Peyer's patch (tissue), 4 donors: ENCODE data around the gene ST8SIA5.

Experiments used
- POLR2A ChIP-seq, 2 donors: fragments of 450-650 bp; IDR thresholded peaks; one replicate each; pipeline ENCODE4 v1.5.1; 2017; ENCODE audit warnings: antibody characterized with exemption in 2 of 2, mild to moderate bottlenecking in 2 of 2, moderate library complexity in 2 of 2
- TF ChIP-seq, protein P1 (sequence below), 6 experiments: fragments of 450-650 bp in 4 of 6; fragments of 200-600 bp in 2 of 6; sonication (generic) in 1 of 6; IDR thresholded peaks; one replicate each; pipeline ENCODE4 v1.5.1; 2017 to 2019; ENCODE audit warnings: antibody characterized with exemption in 6 of 6, mild to moderate bottlenecking in 3 of 6, moderate library complexity in 1 of 6

DNA sequence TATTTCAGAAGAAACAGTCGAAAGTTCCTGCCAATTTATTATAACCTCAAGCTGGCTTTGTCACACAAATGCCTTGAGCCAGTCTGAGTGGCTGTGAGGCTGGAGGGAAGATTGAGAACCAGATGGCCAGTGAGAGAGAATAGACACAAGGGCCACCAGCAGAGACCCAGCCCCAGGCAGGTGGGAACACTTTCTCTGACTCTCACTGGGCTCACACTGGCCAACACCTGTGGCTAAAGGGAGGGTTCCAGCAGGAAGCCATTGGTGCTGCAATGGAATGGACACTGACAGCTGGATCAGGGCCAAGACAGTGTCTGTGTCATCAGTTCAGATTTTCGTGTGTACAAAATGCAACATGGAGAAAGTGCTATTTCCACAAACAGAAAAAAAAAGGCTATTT lies 129.7 kb downstream of the ST8SIA5 start:
- TF ChIP-seq POLR2A (IDR thresholded peaks at IDR 0.05), result no peak
- TF ChIP-seq, protein P1, sequence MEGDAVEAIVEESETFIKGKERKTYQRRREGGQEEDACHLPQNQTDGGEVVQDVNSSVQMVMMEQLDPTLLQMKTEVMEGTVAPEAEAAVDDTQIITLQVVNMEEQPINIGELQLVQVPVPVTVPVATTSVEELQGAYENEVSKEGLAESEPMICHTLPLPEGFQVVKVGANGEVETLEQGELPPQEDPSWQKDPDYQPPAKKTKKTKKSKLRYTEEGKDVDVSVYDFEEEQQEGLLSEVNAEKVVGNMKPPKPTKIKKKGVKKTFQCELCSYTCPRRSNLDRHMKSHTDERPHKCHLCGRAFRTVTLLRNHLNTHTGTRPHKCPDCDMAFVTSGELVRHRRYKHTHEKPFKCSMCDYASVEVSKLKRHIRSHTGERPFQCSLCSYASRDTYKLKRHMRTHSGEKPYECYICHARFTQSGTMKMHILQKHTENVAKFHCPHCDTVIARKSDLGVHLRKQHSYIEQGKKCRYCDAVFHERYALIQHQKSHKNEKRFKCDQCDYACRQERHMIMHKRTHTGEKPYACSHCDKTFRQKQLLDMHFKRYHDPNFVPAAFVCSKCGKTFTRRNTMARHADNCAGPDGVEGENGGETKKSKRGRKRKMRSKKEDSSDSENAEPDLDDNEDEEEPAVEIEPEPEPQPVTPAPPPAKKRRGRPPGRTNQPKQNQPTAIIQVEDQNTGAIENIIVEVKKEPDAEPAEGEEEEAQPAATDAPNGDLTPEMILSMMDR (IDR thresholded peaks at IDR 0.05), result no peak
